ENCODE measurements around the gene JTB.

JTB gene

DNA sequence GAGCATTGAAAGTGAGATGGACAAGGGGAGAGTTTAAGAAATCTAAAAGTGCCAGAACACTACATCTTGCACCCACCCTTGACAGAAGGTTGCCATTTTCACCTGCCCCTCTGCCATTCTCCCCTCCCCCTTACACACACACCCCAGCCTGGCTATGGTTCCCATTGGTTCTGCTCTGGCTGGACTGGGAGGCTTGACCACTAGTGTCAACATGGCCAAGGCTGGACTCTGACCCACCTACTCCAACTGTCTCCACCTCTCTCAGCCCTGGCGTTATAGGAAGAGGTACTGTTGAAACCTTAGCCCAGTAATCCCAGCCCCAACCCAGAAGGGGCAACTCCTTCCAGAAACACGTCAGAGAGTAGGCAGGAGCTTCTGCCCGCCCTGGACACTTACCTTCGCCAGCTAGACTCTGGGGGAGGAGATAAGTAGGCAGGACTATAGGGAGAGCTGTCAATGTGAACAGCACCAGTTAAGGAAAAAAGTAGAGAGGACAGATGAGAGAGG is 23.6 kb downstream of the JTB start:
- no peak for DNase-seq

GRCh38 chr1:153951801-153952200 is 25.7 kb downstream of the JTB start:
- DNase-seq, result no peak

DNA sequence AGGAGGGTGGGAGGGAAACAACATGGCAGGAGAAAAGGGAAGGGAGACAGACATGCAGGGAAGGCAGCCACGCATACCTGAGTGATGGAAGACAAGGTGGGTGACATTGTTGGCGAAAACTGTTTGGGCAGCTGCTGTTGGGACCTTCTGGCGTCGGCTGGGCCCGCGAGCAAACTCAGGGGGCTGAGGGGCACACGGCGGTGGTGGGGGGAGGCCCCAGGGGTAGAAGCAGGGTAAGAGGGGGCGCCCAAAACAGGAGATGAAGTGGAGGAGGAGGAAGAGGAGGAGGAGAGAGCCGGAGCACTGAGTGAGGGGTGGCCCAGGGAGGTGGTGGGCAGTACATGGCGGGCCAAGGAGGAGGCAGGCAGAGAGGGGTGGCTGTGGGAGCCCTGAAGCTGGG is 26.3 kb downstream of the JTB start:
- no peak for DNase-seq

GRCh38 chr1:153946622-153947241 is 30.7 kb downstream of the JTB start, which contains the start of gene DENND4B:
TSS of gene DENND4B (minus strand) at chr1:153946718. CDS start at chr1:153944374, 2,344 bp downstream.
- DNase-seq, result peak; percentile 67

- peak; percentile 63 for DNase-seq
These were observed 31.5 kb downstream of the JTB start for GRCh38 chr1:153945795-153946621.

DNA sequence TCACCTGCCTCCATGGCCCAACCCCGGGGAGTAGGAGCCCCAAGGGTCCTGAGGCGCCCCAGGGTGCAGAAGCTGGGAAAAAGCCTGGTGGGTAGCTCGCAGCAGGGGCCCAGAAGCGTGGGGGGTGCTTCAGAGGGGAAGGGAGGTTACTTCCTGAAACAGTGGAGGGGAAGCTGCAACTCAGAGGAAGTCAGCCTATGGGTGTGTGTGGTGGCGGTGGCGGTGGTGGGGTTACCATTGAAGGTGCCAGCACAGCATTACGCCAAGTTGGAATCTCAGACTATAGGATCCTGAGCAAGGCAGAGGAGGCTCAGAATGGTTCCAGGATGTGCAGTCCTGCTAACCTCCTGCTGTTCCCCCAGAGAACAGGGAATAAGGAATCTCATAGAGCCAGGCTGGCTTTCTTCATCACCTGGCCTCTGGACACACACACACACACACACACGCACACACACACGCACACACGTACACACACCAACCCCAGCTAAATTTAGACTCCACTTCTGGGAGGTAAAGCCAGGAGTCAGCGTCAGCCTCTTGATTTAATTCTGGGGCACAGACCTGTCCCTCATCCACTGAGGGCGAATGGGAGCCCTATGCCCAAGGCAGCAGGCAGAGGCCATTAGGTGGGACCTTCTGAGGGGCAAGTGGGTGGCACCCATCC is 32.2 kb downstream of the JTB start:
- peak; percentile 81 for DNase-seq

- DNase-seq, result no peak
These were observed 32.7 kb downstream of the JTB start for GRCh38 chr1:153944827-153945117.

GRCh38 chr1:153944005-153944826 is 33.3 kb downstream of the JTB start:
- no peak for DNase-seq

GRCh38 chr1:153942766-153943549 is 34.5 kb downstream of the JTB start:
- DNase-seq, result no peak

DNA sequence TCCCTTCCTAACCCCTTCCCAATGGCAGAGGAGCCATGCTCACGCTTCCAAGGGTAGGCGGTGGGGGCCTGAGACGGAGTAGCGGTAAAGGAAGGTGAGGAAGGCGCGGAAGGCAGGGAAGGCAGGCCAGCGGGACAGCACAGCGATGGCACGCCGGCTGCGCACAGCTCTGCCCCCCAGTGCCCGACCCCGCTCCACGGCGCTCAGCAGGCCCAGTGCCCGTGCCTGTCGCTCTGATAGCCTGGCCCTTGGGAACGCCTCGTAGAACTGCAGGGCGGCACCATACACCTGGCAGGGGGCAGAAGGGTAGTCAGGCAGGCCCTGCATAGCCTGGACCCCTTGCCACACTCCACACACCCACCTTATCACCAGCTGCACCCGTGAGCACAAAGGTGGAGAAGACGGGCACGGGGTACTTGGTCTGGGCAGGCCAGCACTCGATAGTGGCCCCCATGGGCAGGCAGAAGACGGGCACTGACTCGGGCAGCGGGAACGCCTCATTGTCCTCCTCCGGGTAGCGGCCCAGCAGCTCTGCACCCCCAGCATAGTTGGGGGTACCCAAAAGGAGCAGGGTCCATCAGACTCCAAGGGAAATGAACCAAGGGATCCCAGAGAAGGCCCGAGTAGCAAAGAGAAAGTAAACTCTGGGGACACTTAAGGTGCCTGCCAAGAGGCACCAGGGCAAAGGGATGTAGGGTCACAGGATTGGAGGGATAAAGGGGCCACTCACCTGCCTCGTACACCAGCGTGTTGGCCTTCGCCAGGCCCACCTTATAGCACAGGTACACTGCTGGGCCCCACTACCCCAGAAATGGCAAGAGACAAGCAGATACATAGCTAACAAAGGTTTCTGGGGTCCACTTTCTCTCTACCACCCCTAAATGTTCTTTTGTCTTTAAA is 35.4 kb downstream of the JTB start:
- no peak for DNase-seq

DNA sequence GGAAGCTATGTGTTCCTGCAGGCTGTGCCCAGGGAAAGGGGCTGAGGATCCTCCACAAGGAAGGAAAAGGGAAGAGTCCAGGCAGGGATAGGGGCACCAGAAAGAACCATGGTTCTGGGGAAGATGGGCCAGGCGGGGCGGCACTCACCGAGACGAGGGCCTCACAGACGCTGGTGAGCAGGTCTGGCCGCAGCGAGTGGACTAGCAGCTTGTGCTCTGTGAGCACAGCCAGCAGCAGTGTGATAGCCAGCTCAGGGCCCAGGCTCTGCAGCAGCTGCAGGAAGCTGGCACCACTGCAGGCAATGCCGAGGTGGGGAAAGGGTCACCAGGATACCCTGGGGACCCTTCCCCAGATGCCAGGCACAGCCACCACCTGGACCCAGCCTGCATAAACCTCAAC is 36.7 kb downstream of the JTB start:
- no peak for DNase-seq

- no peak for DNase-seq
These were observed 38.0 kb downstream of the JTB start for GRCh38 chr1:153939476-153939875.

- DNase-seq, result no peak
These were observed 38.5 kb downstream of the JTB start for GRCh38 chr1:153938996-153939395.

GRCh38 chr1:153937331-153937730 is 40.1 kb downstream of the JTB start:
- no peak for DNase-seq

GRCh38 chr1:153936011-153936802 is 41.3 kb downstream of the JTB start:
- DNase-seq, result no peak

GRCh38 chr1:153934746-153935145 is 42.7 kb downstream of the JTB start:
- no peak for DNase-seq

DNA sequence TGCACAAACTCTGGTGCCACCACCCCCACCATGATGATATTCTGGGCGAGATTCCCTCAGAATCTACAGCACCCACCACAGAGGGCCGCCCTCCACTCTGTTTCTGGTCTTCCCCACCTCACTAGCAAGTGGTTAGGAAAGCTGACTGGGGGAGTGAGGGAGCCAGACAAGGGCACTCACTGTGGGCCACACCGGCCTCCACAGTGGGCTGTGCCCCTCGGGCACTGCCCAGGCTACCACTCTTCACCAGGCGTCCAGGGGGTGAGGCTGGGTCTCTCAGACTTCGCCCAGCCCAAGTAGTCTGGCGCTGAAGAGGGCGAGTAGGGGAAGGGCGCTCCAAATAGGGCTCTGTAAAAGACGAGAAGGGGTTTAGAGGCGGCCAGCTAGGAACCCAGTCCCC is 43.5 kb downstream of the JTB start:
- DNase-seq, result no peak

DNA sequence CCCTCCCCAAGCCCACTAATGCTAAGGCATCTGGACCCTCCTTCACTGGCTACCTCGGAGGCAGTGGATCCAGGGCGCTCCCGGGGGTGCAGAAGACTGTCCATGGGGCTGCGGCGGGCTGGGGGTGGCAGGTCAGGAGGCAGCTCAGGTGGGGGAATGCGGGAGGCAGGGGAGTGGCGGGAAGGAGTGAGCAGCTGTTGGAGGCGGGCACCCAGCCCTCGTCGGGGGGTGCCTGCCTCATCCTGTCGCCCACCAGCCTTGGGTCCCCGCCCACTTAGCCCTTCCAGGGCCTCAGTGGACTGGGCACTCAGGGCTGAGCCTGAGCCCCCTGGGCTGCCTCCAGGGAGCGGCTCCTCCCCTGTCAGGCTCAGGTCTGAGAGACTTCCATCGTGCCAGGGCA is 44.0 kb downstream of the JTB start:
- no peak for DNase-seq

DNA sequence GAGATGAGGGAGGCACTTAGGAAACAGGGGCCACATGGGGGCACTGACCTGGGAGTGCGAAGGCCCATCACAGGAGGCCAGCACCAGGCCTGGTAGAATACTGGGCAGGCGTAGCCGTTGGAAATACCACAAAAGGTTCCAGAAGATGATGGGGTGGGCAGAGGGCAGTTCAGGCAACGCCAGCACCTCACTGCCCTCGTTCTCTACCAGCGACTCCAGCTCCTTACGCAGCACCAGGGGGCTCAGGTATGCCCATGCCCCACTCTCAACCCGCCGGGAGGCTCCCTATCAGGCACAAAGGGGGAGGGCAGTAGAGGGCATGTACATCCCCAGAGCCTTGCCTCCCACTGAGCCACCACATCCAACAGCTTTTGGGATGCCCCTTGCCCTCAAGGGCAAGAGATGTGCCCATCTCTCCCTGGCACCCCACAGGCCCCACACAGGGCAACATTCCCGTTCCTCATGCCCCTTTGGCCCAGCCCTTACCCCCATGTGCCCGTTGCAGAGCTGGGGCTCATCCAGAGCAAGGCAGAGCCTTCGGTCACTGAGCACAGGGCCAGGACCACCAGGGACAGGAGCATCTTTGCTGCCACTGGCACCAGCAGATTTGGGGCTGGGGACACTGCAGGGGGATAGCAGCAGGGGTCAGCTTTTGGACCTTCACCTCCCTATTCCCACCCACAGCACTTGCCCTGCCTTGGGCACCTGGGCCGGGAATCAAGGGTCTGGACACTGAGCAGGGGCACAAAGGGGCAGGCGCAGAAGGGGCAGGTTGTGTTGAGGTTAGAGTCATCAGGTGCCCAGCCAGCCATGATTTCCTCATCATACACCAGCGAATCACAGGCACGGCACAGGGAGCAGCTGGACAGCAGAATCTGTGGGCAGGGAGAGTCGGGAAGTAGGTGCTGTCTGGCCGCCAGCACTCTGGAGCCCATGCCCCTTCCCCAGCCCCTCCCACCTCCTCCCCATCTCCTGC is 45.0 kb downstream of the JTB start:
- no peak for DNase-seq

Measured in activated gamma-delta T cell treated with Interleukin-2 at 50 U/mL for 16 hours (primary cell).